GM21390 (cell line): ENCODE data around the gene UHRF1.
"Not testable (repeated sequence)": the region's sequence is repeated elsewhere in the genome, so short reads cannot be mapped to it uniquely, and the experiment has no call there.

ENCODE experiments used
- ATAC-seq: cut with Tn5 transposase; IDR thresholded peaks from one replicate; pipeline ENCODE4 v1.9.1; 2021; ENCODE audit not compliant: unreplicated experiment

The UHRF1 gene

DNA sequence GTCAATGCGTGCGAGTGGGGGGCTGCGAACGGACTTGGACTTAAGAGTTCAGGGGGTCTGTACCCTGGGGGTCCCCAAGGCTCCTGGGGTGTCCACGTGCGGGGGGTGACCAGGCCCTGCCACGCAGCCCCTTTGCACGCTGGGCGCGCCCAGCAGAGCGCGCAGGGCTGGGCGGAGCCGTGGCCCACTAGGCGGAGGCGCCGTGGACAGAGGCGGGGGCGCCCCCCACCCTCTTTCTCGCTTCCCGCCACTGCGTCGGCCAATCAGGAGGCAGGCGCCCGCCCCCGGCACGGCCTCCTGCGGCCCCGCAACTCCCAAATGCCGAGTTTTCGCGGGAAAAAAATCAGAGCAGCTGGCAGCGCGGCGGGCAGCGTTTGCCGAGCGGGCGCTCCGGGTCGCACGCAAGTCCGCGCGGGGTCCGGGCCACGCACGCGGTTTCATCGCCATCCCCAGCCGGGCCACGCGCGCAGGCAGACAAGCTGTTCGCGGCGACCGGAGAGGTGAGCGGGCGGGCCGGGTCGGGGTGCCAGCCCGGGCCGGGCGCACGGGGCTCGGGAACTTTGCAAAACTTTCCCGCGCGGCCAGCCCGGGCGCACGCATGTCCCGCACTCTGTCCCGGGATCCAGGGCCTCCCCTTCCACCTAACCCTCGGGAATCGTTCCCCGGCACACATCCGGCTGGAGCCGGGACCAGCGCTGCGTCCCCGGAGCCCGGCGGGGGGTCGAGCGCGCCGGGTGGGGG, at the start of gene UHRF1:
Gene UHRF1, plus strand, starts transcription at position 346 of the 741 bp plus-strand sequence. CDS start 1,385 bp downstream, outside the sequence.
- no peak for ATAC-seq

DNA sequence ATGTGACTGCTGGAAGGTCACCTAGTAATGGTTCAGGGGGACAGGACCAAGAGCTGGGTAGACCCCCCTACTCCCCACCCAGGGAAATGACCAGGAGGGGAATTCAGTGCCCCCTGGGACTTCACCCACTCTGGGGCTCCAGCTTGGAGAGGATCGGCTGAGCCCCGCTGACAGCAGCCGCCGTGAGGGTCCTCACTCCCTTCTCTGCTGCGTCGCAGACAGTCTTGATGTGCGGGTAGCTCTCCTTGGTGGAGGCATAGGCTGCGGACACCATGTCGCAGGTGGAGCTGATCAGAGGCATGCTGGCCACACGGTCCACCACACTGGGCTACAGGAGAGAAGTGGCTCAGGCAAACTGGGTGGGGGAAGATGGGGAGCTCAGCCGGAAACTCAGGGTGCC, 49.6 kb upstream of the UHRF1 start:
- no peak for ATAC-seq

- no peak for ATAC-seq
These were observed 48.2 kb upstream of the UHRF1 start for GRCh38 chr19:4861147-4861546.

DNA sequence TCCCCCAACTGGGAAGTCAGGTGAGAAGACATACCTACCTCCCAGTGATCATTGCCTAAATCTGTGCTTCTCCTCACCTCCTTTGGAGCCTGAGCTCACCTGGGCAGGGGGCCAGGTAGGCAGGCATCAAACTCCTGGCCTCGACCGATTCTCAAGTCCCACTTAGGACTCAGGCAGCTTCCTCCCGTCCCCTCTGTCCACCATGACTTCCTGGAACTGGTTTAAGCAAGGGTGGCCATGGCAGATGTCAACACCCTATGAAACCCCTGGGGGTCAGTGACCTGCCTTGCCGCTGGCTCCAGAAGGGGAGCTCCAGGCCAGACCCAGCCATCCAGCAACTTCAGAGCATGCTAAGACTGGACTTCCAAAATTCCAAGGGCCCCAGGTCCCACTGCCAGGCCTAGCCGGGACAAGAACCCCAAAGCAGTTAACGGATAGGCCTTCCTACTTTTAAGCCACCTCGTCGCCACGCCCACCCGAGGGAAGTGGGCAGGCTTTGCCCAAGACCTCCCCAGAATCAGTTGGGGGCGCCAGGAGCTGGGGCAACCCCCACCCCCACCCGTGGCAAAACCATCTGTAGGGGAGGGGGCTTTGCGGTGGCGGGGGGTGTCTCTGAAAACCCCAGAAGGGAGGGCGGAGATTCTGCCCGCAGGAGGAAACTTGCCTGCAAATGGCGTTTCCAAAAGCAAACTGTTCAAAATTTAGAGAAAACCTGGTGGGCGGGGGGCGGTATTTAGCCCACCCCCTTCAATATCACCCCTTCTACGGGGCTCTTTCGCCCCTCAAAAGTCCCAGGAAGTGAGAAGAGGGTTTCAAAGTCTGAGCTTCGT, 42.5 kb upstream of the UHRF1 start:
- no peak for ATAC-seq

GRCh38 chr19:4867534-4868285, 41.6 kb upstream of the UHRF1 start, which contains the start of gene PLIN3:
PLIN3 (minus strand) TSS chr19:4867667; CDS start chr19:4861394, 6,273 bp downstream.
- ATAC-seq = peak; percentile 69

GRCh38 chr19:4868286-4868834, 40.9 kb upstream of the UHRF1 start:
- no peak for ATAC-seq

DNA sequence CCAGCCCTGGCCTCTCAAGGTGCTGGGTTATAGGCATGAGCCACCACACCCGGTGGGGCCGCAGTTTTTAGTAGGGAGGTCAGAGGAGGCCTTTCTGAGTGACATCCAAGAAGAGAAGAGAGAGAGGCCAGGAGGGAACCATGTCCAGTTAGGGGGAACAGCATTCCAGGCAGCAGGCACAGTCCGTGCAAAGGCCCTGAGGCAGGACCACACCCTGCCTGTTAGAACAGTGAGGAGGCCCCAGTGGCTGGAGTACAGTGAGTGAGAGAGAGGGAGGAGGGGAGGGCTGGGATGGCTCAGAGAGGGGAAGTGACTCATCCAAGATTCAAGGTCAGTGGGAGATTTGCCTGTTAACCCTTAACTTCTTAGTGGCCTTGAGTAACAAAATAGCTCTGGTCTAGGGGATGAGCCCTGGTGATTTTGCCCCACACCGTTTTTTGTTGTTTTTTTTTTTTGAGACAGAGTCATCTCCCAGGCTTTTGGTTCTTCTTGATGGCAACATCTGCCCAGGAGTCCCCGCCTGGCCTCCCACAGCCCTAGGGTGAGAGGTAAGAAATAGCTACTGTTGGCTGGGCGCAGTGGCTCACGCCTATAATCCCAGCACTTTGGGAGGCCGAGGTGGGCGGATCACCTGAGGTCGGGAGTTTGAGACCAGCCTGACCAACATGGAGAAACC, 39.1 kb upstream of the UHRF1 start:
- no peak for ATAC-seq

GRCh38 chr19:4871711-4872110, 37.6 kb upstream of the UHRF1 start:
- no peak for ATAC-seq

DNA sequence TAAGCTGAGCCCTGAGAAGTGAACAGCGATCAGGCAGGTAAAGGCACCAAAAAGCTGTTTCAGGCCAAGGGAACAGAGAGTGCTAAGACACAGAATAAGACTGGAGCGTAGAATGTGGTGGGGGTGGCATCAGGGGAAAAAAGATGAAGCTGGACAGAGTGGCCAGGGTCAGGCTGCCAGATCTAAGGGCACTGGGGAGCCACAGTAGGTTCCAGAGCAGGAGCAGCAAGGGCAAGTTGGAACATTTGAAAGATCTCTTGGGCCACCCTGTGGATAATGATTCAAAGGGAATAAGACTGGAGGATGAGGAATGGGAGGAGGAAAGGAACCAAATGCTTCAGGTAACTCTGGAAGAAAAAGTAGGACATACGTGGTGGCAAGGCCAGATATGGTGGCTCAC, 35.4 kb upstream of the UHRF1 start:
- no peak for ATAC-seq

- ATAC-seq = no peak
These were observed 31.4 kb upstream of the UHRF1 start for GRCh38 chr19:4877753-4878490.

GRCh38 chr19:4878491-4878968, 30.8 kb upstream of the UHRF1 start:
- ATAC-seq = no peak

- no peak for ATAC-seq
These were observed 30.3 kb upstream of the UHRF1 start for GRCh38 chr19:4879041-4879440.

- ATAC-seq = not testable (repeated sequence)
These were observed 26.4 kb upstream of the UHRF1 start for GRCh38 chr19:4882874-4883273.

GRCh38 chr19:4884993-4885392, 24.3 kb upstream of the UHRF1 start:
- not testable (repeated sequence) for ATAC-seq

DNA sequence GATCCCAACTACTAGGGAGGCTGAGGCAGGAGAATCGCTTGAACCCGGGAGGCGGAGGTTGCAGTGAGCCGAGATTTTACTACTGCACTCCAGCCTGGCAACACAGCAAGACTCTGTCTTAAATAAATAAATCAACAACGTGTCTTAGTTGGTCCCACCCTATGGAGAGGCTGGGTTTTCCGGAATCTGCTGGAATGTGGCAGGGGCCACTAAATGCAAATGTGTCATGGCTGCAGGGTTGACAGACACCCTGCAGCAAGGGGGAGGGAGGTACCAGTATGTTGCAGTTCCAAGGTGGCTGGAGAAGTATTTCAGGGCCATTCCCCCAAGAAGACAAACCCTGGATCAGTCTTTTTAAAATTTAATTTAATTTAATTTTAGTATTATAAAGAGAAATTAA, 21.5 kb upstream of the UHRF1 start:
- ATAC-seq = not testable (repeated sequence)

DNA sequence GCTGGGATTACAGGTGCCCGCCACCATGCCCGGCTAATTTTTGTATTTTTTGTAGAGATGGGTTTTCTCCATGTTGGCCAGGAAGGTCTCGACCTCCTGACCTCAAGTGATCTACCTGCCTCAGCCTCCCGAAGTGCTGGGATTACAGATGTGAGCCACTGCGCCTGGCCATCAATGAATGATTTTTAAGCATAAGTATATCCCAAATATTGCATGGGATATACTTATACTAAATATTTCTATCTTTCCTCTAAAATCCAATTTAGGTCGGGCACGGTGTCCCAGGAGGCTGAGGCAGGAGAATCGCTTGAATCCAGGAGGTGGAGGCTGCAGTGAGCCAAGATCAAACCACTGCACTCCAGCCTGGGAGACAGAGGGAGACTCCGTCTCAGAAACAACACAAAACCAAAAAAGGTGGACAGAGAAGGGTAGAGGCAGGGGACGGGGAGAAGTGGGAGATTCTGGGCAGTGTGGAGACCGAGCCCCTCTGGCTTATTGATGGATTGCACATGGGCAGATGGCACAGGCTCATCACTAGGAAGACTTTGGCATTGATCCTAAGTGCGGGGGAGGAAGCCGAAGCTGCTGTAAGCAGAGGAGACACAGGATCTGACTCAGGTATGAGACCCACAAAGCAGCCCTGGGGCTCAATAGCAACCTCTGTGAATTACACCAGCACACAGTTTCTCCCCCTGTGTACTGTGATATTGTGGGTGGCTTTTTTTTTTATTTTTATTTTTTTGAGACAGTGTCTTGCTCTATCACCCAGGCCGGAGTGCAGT, 20.1 kb upstream of the UHRF1 start:
- ATAC-seq = no peak

GRCh38 chr19:4891066-4891465, 18.2 kb upstream of the UHRF1 start:
- no peak for ATAC-seq

- not testable (repeated sequence) for ATAC-seq
These were observed 16.3 kb upstream of the UHRF1 start for GRCh38 chr19:4892962-4893361.

DNA sequence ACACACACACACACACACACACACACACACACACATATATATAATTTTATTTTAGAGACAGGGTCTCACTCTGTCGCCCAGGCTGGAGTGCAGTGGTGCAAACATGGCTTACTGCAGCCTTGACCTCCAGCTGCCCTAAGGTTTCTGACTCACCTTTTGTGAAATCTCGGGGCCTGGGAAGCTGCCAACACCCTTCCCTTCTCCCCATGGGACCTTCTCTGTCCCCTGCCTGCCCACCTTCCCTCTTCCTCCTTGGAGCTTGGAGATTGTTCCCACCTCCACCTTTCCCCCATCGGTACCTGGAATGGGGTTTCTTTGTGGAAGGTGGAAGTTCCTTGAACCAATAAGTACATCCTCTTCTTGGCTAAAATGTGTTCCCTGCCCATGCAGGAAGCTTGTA, 12.9 kb upstream of the UHRF1 start:
- ATAC-seq = no peak
